AG04449 (cell line): Measurements from ENCODE around the gene SUCLG2.

Experiments used
- CTCF ChIA-PET: fragments of 350-600 bp; formaldehyde crosslinking; extraction: SDS; loops from one replicate; lab custom pipeline; 2021; ENCODE audit warnings: antibody characterized with exemption; lab: Yijun Ruan, JAX
- POLR2A ChIA-PET: fragments of 400-600, 350-600 bp; formaldehyde crosslinking; extraction: SDS; loops from one replicate; lab custom pipeline; 2020; ENCODE audit warnings: antibody characterized with exemption, inconsistent platforms; lab: Yijun Ruan, JAX
- DNase-seq: peaks from one replicate; pipeline ENCODE4 v3.0.0-alpha.2; 2010; ENCODE audit warnings: low read depth, low spot score
- H3K4me3 ChIP-seq: 2 replicates; pipeline ENCODE4 v1.5.1; 2011; ENCODE audit warnings: low read depth, mild to moderate bottlenecking, control low read depth, low read length
- TF ChIP-seq, protein P1 (sequence below): IDR thresholded peaks from one replicate; pipeline ENCODE4 v1.5.1; 2011; ENCODE audit warnings: mild to moderate bottlenecking, moderate library complexity, low read length, control low read depth, inconsistent platforms; ENCODE audit not compliant: insufficient read depth; ENCODE audit errors: missing control alignments

SUCLG2 gene

DNA sequence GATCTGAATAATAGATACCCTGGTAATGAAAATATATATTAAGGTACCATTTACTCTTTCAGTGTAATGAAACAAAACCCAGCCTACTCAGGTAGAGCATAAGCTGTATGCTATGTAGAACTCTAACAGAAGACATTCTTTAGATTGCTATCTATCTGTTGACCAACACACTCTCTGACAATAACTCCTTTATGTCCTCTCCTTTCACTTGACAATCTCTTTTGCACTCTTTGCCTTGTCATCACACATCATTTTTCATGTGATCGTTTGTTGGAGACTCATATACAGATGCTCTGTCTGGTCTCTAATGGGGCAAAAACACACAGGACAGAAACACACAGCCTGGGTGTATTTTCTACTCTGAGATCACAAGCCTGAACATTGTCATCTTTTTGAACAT, 35.4 kb upstream of the SUCLG2 start:
- POLR2A ChIA-PET: no interaction called here
- CTCF ChIA-PET: no interaction called here
- H3K4me3 ChIP-seq: no peak overlapping the region
- TF ChIP-seq, protein P1, sequence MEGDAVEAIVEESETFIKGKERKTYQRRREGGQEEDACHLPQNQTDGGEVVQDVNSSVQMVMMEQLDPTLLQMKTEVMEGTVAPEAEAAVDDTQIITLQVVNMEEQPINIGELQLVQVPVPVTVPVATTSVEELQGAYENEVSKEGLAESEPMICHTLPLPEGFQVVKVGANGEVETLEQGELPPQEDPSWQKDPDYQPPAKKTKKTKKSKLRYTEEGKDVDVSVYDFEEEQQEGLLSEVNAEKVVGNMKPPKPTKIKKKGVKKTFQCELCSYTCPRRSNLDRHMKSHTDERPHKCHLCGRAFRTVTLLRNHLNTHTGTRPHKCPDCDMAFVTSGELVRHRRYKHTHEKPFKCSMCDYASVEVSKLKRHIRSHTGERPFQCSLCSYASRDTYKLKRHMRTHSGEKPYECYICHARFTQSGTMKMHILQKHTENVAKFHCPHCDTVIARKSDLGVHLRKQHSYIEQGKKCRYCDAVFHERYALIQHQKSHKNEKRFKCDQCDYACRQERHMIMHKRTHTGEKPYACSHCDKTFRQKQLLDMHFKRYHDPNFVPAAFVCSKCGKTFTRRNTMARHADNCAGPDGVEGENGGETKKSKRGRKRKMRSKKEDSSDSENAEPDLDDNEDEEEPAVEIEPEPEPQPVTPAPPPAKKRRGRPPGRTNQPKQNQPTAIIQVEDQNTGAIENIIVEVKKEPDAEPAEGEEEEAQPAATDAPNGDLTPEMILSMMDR: no peak
- no peak for DNase-seq

DNA sequence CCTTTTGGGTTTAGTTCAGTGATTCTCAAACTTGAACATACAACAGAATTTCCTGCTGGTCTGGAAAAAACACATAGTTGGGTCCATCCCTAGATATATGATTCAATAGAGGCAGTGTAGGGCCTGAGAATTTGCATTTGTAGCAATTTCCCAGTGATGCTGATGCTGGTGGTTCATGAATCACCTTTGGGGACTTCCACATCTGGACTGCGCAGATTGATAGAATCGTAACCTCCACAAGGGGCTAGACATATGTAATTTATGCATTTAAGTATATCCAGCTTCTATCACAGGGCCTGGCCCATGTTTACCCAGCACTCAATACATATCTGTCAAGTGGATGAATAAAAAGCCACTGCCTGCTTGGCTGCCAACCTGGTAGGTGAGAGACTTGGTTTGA, 33.8 kb upstream of the SUCLG2 start:
- no peak for DNase-seq
- ChIA-PET CTCF (no interaction called here), POLR2A (no interaction called here)
- TF ChIP-seq, protein P1: no peak
- no peak overlapping the region for H3K4me3 ChIP-seq

DNA sequence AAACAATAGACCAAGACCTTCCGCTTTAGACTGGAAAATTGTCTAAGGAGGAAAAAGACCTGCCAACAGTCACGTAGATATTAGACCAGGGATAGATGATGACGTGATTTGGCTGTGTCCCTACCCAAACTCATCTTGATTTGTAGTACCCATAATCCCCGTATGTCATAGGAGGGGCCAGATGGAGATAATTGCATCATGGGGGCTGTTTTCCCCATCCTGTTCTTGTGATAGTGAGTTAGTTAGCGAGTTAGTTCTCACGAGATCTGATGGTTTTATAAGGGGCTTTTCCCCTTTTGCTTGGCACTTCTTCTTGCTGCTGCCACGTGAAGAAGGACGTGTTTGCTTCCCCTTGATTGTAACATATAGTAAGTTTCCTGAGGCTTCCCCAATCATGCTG, 31.7 kb upstream of the SUCLG2 start:
- DNase-seq: no peak
- CTCF ChIA-PET: no interaction called here
- TF ChIP-seq, protein P1: no peak
- no peak overlapping the region for H3K4me3 ChIP-seq
- POLR2A ChIA-PET: no interaction called here

DNA sequence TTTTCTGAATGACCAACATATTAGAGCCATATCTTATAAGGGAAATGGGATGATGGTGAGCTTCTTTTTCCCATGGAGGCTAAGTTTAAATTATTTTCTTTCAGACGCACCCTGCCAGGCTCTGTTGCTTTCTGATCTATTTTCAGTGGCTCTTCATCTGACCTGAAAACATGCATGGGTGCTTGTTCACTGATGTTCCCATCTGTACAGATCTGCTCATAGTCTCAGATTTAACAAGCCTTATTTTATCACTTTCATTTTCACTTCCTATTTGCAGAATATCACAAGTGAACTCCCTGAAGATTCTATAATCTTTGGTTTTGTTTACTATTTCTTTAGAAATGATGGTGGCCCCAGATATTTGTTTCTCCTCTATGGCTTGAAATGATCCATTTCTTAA, 31.1 kb upstream of the SUCLG2 start:
- no peak for DNase-seq
- CTCF ChIA-PET: no interaction called here
- H3K4me3 ChIP-seq: no peak overlapping the region
- POLR2A ChIA-PET: no interaction called here
- TF ChIP-seq, protein P1: no peak

DNA sequence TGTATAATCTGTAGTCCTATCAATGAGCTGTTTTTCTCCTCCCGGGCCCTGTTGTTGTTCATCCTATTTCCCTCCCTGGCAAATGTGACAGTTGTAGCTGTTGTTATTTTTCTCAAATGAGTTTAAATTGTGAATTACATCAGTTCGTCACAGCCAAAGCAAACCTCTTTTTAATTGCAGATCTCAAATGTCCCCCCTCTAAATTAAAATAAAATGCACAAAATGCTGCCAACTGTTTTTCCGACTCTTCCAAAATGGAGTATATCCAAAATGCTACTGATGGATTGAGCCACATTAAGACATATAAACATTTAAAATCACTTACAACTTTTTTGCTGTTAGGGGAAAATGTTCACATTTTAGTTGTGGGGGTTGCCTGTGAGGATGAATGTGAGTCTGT, 29.8 kb upstream of the SUCLG2 start:
- CTCF ChIA-PET: interaction anchor here (1.1 kb wide), 1 partner anchor 303 kb away, joined by 3 read pairs; no protein-coding TSS in a partner anchor
- no peak overlapping the region for H3K4me3 ChIP-seq
- TF ChIP-seq, protein P1: no peak
- POLR2A ChIA-PET: no interaction called here
- no peak for DNase-seq

DNA sequence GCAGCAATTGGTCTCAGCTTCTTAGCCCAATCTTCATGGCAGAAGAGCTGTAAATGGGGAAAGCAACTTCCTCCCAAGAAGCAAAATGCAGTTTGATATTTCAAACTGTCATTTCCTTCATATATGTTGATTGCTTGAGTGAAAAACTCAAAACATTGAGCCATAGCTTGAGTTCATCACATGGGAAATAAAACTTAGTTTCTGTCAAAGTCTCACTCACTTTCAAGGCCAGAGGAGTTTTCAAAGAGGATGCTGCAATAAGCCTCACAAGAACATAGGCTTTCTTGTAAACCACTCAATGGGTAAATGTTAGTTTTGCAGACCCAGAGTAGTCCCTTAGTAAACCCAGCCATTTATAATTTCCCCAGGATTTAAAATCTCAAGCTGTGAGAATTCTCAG, 29.1 kb upstream of the SUCLG2 start:
- DNase-seq: no peak
- H3K4me3 ChIP-seq: no peak overlapping the region
- ChIA-PET CTCF (interaction anchor here (1.1 kb wide), 1 partner anchor 302 kb away, joined by 3 read pairs; no protein-coding TSS in a partner anchor), POLR2A (no interaction called here)
- TF ChIP-seq, protein P1: no peak

DNA sequence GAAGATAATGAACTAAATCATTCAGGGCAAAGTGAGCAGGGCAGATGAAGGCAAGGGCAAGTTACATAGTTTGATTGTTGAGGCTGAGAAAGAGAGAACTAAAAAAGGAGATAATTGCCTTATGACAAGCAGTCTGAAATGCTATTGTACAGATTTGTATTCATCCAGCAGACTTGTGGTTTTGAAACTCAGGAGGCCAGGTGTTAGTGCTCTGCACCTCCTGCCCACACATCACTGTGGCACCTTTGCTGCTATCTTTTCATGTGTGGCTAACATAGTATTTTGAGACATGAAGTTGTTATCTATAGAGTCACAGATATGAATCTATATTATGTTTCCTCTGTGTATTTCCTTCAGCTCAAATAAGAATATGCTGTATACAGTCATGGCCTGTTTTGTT, 24.3 kb upstream of the SUCLG2 start:
- no peak overlapping the region for H3K4me3 ChIP-seq
- ChIA-PET POLR2A (no interaction called here), CTCF (no interaction called here)
- no peak for DNase-seq
- TF ChIP-seq, protein P1: no peak
